Measurements from ENCODE around the gene RGS6.

The RGS6 gene

GRCh38 chr14:71942904-71943694, 10.9 kb downstream of the RGS6 start:
- no peaks in the 10 kb centered on the region for H3K9me2 ChIP-seq (replicated peaks; ENCODE audit: control insufficient read depth, low read length)
- no peaks in the 10 kb centered on the region for H3K27me3 ChIP-seq (ENCODE audit: control insufficient read depth, low read length)
- H3F3A ChIP-seq (ENCODE audit: control insufficient read depth, insufficient read depth): no peaks in the 10 kb centered on the region
- no peaks in the 10 kb centered on the region for H3K4me1 ChIP-seq (ENCODE audit: control insufficient read depth, low read length)
- no peak overlapping the region for H3K27ac ChIP-seq (ENCODE audit: low read depth, low read length)
- H3K79me2 ChIP-seq (ENCODE audit: control insufficient read depth, low read length): no peaks in the 10 kb centered on the region
- no peaks in the 10 kb centered on the region for H3K9me3 ChIP-seq (ENCODE audit: control insufficient read depth, insufficient read depth, low read length)
- no peaks in the 10 kb centered on the region for H3K36me3 ChIP-seq (ENCODE audit: control insufficient read depth, low read length)
- H3K4me3 ChIP-seq (ENCODE audit: low read length): no peak overlapping the region
- H4K20me1 ChIP-seq (ENCODE audit: control insufficient read depth, insufficient read depth, low read depth, low read length): no peaks in the 10 kb centered on the region
- no peak overlapping the region for H3K4me2 ChIP-seq (ENCODE audit: low read length)
- no peak for TF ChIP-seq CTCF (IDR thresholded peaks at IDR 0.05; ENCODE audit: low read depth, low read length, poor library complexity, severe bottlenecking)
- TF ChIP-seq EZH2phosphoT487 (IDR thresholded peaks at IDR 0.05; ENCODE audit: borderline replicate concordance, low read length): no peak

- Histone ChIP-seq H3K79me2 (ENCODE audit: control insufficient read depth, low read length) (no peaks in the 10 kb centered on the region), H4K20me1 (ENCODE audit: control insufficient read depth, insufficient read depth, low read depth, low read length) (no peaks in the 10 kb centered on the region), H3K4me3 (ENCODE audit: low read length) (no peak overlapping the region), H3K36me3 (ENCODE audit: control insufficient read depth, low read length) (no peaks in the 10 kb centered on the region), H3K27me3 (ENCODE audit: control insufficient read depth, low read length) (no peaks in the 10 kb centered on the region), H3K4me2 (ENCODE audit: low read length) (no peak overlapping the region), H3K9me2 (replicated peaks; ENCODE audit: control insufficient read depth, low read length) (no peaks in the 10 kb centered on the region), H3K4me1 (ENCODE audit: control insufficient read depth, low read length) (no peaks in the 10 kb centered on the region), H3K9me3 (ENCODE audit: control insufficient read depth, insufficient read depth, low read length) (no peaks in the 10 kb centered on the region), H3K27ac (ENCODE audit: low read depth, low read length) (no peak overlapping the region), H3F3A (ENCODE audit: control insufficient read depth, insufficient read depth) (no peaks in the 10 kb centered on the region)
- TF ChIP-seq EZH2phosphoT487 (IDR thresholded peaks at IDR 0.05; ENCODE audit: borderline replicate concordance, low read length): no peak
These were observed 11.4 kb downstream of the RGS6 start for GRCh38 chr14:71943695-71944018.

- Histone ChIP-seq H3K79me2 (ENCODE audit: control insufficient read depth, low read length) (no peaks in the 10 kb centered on the region), H3K27ac (ENCODE audit: low read depth, low read length) (no peak overlapping the region), H3K9me2 (replicated peaks; ENCODE audit: control insufficient read depth, low read length) (no peaks in the 10 kb centered on the region), H3K27me3 (ENCODE audit: control insufficient read depth, low read length) (no peaks in the 10 kb centered on the region), H3F3A (ENCODE audit: control insufficient read depth, insufficient read depth) (no peaks in the 10 kb centered on the region), H3K4me2 (ENCODE audit: low read length) (no peak overlapping the region), H3K4me3 (ENCODE audit: low read length) (no peak overlapping the region), H3K9me3 (ENCODE audit: control insufficient read depth, insufficient read depth, low read length) (no peaks in the 10 kb centered on the region), H3K4me1 (ENCODE audit: control insufficient read depth, low read length) (no peaks in the 10 kb centered on the region), H3K36me3 (ENCODE audit: control insufficient read depth, low read length) (no peaks in the 10 kb centered on the region), H4K20me1 (ENCODE audit: control insufficient read depth, insufficient read depth, low read depth, low read length) (no peaks in the 10 kb centered on the region)
- TF ChIP-seq EZH2phosphoT487 (IDR thresholded peaks at IDR 0.05; ENCODE audit: borderline replicate concordance, low read length) (no peak), CTCF (IDR thresholded peaks at IDR 0.05; ENCODE audit: low read depth, low read length, poor library complexity, severe bottlenecking) (no peak)
These were observed 15.8 kb downstream of the RGS6 start for GRCh38 chr14:71947947-71948500.

Measured in DOHH2 (cell line).